NCI-H748 treated with DMSO at 0.1 percent for 48 hours (cell line): ENCODE measurements around the gene PCK2.
"Not testable (repeated sequence)": the region's sequence is repeated elsewhere in the genome, so short reads cannot be mapped to it uniquely, and the experiment has no call there.

Experiments
- DNase-seq: peaks from one replicate; lab custom pipeline; 2025; lab: John Stamatoyannopoulos, UW

The PCK2 gene

GRCh38 chr14:24093901-24094840 lies at the start of gene PCK2:
Gene PCK2, plus strand, starts transcription at chr14:24094311. Its CDS starts 95 bp downstream, at chr14:24094406.
- DNase-seq = peak; percentile 84

GRCh38 chr14:24049002-24049401 lies 45.1 kb upstream of the PCK2 start:
- not testable (repeated sequence) for DNase-seq

- not testable (repeated sequence) for DNase-seq
Observed at GRCh38 chr14:24050753-24051152, 43.4 kb upstream of the PCK2 start.

DNA sequence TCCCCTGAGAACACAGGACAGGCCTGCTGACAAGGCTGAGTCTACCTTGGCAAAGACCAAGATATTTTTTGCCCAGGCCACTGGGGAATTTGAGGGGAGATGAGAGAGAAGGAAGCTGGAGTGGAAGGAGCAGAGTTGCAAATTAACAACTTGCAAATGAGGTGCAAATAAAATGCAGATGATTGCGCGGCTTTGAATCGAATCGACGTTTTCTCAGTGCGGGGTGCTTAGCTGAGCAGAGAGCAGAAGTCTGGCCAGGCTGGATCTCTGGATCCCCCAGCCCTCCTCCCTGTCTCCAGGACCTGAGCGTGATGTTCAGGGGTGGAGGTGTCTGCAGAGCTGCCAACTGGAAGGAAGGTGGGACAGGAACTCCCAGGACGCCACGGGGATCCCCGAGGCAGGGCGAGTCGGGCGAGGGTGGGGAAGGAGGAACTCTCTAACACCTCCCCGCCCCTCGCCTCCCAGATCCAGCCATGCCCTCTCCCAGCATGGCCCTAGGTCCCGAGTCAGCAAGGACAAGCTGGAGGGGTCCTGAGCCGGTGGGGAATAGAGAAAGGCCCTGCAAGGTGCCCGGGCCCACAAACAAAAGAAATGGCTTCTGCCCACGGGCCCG lies 42.8 kb upstream of the PCK2 start:
- DNase-seq = no peak

GRCh38 chr14:24051789-24052655 lies 42.1 kb upstream of the PCK2 start, which contains the start of gene CARMIL3:
Gene CARMIL3, plus strand, starts transcription at chr14:24052009. Its CDS starts 145 bp downstream, at chr14:24052154.
- DNase-seq = peak; percentile 47

DNA sequence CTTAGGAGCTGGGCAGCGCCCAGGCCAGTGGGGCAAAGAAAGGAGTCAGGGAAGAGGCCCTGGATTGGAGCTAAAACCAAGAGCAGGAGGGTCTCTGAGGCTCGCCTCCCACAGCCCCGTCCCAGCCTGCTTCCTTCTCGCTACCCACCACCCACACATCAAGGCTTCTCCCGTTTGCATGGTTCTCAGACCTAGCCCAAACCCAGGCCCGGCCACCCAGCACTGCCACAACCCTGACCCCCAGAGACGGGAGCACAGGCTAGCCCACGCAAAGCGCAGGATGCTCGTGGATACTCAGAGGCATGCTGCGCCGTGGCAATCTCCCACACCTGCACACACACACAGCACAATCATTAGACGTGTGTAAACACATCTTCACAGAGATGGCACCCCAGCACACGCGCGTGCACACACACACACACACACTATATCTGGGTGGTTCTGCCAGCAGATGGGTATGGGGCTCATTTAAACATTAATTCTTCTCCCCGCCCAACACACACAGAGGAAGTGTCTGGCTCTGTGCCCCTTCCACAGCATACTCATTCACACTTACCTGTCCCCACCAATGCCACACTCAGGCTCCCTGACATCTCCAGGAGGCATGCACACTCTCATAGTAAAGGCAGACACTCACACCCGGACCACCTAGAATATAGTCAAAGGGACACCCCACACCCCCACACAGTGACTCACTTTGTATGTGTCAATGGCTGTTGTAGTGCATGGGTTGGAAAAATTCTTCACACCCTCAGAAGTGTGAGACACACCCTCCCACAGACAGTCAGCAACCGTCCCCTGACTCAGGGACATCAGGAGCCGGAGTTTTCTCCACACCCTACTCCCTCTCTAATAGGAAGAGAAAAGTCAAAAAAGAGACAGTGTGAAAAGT lies 41.2 kb upstream of the PCK2 start:
- no peak for DNase-seq

DNA sequence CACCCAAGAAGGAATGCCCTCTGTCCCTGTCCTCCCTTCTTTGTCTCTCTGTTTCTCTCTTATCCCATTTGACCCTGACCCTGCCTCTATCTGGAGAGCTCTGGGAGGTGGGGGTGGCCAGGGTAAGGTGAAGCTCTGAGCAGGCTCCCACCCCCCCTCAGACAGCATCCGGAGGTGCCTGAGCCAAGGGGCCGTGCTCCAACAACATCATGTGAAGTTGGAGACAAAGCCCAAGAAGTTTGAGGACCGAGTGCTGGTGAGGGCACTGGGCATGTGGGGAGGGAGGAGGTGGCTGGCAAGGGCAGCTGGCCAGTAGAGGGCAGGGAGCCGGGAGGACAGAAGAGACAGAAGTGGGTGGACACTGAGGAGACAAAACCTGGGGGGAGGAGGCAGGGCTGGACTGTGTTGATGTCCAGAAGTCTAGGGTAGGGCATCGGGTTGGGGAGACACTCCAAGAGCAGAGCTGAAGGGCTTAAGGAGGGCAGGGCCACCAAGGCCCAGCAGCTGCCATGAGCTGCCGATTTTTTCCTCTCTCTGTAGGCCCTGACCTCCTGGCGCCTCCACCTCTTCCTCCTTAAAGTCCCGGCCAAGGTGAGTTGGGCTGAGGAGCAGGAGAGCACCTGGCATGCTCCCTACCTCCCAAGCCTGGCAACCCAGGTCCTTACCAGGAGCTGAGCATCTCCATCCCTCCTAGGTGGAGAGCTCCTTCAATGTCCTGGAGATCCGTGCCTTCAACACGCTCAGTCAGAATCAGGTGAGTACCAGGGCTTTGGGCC lies 40.4 kb upstream of the PCK2 start:
- no peak for DNase-seq

GRCh38 chr14:24054324-24054641 lies 39.8 kb upstream of the PCK2 start:
- no peak for DNase-seq

- no peak for DNase-seq
Observed at GRCh38 chr14:24054646-24055045, 39.5 kb upstream of the PCK2 start.

- DNase-seq = no peak
Observed at GRCh38 chr14:24055971-24056799, 37.9 kb upstream of the PCK2 start.

GRCh38 chr14:24056800-24057184 lies 37.3 kb upstream of the PCK2 start:
- no peak for DNase-seq

DNA sequence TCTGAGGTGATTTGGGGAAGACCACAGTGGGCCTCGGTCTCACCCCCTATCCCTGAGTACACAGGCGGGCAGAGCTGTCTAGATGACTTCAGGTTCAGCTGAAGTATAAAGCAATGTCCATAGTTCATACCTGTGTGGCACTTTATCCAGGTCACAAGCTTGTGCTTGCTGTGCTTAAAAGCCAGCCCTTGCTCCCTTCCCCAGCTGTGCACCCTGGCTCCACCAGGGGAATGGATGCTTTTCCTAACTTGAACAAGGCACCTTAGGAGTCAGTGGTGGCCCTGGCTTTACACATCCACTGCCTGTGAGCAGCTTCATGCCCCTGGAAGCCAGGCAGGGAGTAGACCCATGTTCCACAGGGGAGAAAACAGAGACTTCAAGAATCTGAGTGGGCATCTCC lies 36.8 kb upstream of the PCK2 start:
- no peak for DNase-seq

GRCh38 chr14:24057867-24058259 lies 36.2 kb upstream of the PCK2 start:
- no peak for DNase-seq

DNA sequence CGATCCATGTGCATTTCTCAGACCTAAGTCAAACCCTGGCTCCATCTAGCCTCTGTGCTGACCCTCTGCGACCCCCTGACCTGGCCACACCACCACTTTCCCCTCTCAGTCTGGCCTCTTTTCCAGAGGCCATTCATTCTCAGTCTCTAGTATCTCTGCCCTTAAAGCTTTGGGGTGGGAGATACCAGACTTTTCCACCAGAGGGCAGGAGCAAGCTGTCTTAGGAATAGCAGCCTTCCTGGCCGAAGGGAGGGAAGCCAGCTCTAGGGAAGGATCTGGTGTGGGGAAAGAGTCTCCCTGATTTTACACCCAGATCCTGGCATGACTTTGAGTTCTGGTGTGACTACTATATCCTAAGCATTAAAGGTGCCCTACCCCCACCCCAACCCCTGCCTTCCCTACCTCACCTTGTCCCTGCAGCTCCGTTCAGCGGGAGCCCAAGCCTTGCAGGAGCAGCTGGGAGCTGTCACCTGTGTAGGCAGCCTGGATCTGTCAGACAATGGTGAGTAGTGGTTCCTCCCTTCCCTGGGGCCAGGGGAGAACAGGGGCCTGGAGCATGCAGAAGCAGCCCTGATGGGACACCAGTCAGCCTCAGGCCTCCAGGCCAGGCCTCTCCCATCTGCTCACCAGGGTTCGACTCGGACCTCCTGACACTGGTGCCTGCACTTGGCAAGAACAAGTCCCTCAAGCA lies 35.7 kb upstream of the PCK2 start:
- DNase-seq = peak; percentile 27

DNA sequence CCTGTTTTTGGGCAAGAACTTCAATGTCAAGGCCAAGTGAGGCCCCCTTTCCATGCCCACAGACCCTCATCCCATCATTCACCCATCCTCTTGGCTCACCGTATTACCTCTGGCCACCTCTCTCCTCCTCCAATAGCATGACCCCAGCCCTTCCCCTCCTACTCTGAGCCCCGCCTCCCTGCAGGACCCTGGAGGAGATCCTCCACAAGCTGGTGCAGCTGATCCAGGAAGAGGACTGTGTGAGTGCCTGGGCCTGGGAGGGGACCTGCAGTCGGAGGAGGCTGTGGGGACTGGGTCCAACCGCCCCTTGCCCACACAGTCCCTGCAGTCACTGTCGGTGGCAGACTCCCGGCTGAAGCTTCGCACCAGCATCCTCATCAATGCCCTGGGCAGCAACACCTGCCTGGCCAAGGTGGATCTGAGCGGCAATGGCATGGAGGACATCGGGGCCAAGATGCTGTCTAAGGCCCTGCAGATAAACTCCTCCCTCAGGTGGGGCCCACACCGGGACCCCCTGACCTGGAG lies 35.1 kb upstream of the PCK2 start:
- DNase-seq = no peak

GRCh38 chr14:24059841-24060388 lies 34.2 kb upstream of the PCK2 start:
- DNase-seq = no peak

DNA sequence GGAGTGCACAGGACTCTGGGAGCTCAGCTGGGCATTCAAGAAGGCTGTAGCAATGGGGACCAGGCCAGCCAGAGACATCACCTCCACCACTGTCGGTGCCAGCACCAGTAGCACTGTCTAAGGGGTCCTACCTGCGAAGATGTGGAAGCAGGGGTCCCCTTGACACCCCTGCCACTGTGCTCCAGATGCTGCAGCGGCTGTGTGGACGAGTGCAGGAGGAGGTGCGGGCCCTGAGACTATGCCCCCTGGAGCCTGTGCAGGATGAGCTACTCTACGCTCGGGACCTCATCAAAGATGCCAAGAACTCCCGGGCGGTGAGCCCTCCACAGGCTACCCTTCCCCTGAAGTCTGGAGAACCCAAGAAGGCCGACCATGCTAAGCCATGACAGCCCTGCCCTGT lies 33.7 kb upstream of the PCK2 start:
- no peak for DNase-seq
